GM18502 (cell line): ENCODE data around the gene ISL2.

ENCODE experiments used
- ATAC-seq: cut with Tn5 transposase; IDR thresholded peaks from one replicate; pipeline ENCODE4 v1.9.1; 2021; ENCODE audit warnings: mild to moderate bottlenecking; ENCODE audit not compliant: unreplicated experiment, poor library complexity

The ISL2 gene

GRCh38 chr15:76327191-76328105 is 9.1 kb upstream of the ISL2 start:
- no peak for ATAC-seq

- ATAC-seq: no peak
Measured at GRCh38 chr15:76328106-76328696, 8.4 kb upstream of the ISL2 start.

- ATAC-seq: no peak
Measured at GRCh38 chr15:76328958-76329357, 7.6 kb upstream of the ISL2 start.

- ATAC-seq: no peak
Measured at GRCh38 chr15:76330080-76330680, 6.4 kb upstream of the ISL2 start.

GRCh38 chr15:76332796-76333195 is 3.8 kb upstream of the ISL2 start:
- ATAC-seq: no peak

- ATAC-seq: no peak
Measured at GRCh38 chr15:76333309-76333708, 3.3 kb upstream of the ISL2 start.

- no peak for ATAC-seq
Measured at GRCh38 chr15:76333720-76334437, 2.7 kb upstream of the ISL2 start.

GRCh38 chr15:76334438-76335306 is 1.9 kb upstream of the ISL2 start:
- no peak for ATAC-seq

- peak; percentile 2 for ATAC-seq
Measured at GRCh38 chr15:76335307-76336253, 993 bp upstream of the ISL2 start.

GRCh38 chr15:76337059-76337695 is 604 bp downstream of the ISL2 start:
- ATAC-seq: no peak

GRCh38 chr15:76337696-76338485 is 1.3 kb downstream of the ISL2 start:
- ATAC-seq: no peak

GRCh38 chr15:76338486-76339304 is 2.1 kb downstream of the ISL2 start:
- ATAC-seq: no peak

- ATAC-seq: no peak
Measured at GRCh38 chr15:76339305-76340197, 3.0 kb downstream of the ISL2 start.

GRCh38 chr15:76340198-76340802 is 3.7 kb downstream of the ISL2 start:
- no peak for ATAC-seq

- ATAC-seq: no peak
Measured at GRCh38 chr15:76340803-76341365, 4.3 kb downstream of the ISL2 start.
